ENCODE data around the gene CCR6. TPM values are rescaled to one million over a fixed set of nuclear protein-coding genes. Genes with fewer than 3 reads are reported as not detected.

CCR6 gene
- total and polyA plus RNA-seq, 2 of the 8 experiments (the other 6 are each of a cell fraction or from before 2014, with no cell fraction given) = 0.06 TPM; not detected in 1

- TF ChIP-seq CTCF (IDR thresholded peaks at IDR 0.05; ENCODE audit: control extremely low read depth in 1 of 3, insufficient read depth in 1 of 3, low read depth in 1 of 3, low read length in 3 of 3) = peak in 1 of 3 experiments; percentile 6; a peak in 1 of 4 replicates
- peak; percentile 23 to 72; a peak in 1 of 4 replicates for TF ChIP-seq HDAC2 (IDR thresholded peaks at IDR 0.05; ENCODE audit: borderline replicate concordance in 1 of 2, low read depth in 2 of 2, low read length in 2 of 2)
- TF ChIP-seq KDM4A (IDR thresholded peaks at IDR 0.05; ENCODE audit: low read depth, low read length, severe bottlenecking) = peak; percentile 6
- no peak for TF ChIP-seq BRCA1 (IDR thresholded peaks at IDR 0.05; ENCODE audit: low read depth, low read length)
- no peak for TF ChIP-seq TCF12 (IDR thresholded peaks at IDR 0.05; ENCODE audit: low read depth, low read length)
- TF ChIP-seq USF2 (IDR thresholded peaks at IDR 0.05; ENCODE audit: low read length) = no peak; the same call in 1 of the 2 replicates
- TF ChIP-seq MAX (IDR thresholded peaks at IDR 0.05) = peak; percentile 68
- TF ChIP-seq SAP30 (IDR thresholded peaks at IDR 0.05; ENCODE audit: insufficient read depth, insufficient replicate concordance, low read length) = no peak
- peak; percentile 37 for TF ChIP-seq CTBP2 (IDR thresholded peaks at IDR 0.05; ENCODE audit: borderline replicate concordance, insufficient read depth, insufficient read length, low read length)
- peak; percentile 15; the same call in 1 of the 2 replicates for TF ChIP-seq TEAD4 (IDR thresholded peaks at IDR 0.05; ENCODE audit: low read depth, low read length)
- no peak for TF ChIP-seq RFX5 (IDR thresholded peaks at IDR 0.05; ENCODE audit: borderline replicate concordance, low read depth, low read length)
- TF ChIP-seq TAF1 (IDR thresholded peaks at IDR 0.05; ENCODE audit: low read depth, low read length) = peak; percentile 17; the same call in 1 of the 2 replicates
- TF ChIP-seq NRF1 (IDR thresholded peaks at IDR 0.05; ENCODE audit: low read depth, low read length) = no peak
These were observed 40.6 kb downstream of the CCR6 start (continued) for GRCh38 chr6:167163476-167164011.

Data from H1 (cell line).